Liver (tissue), 9 donors: ENCODE data around the gene EPB41L2. TPM values are rescaled to one million over a fixed set of nuclear protein-coding genes. Genes with fewer than 3 reads are reported as not detected.
"Not testable (repeated sequence)": the region's sequence is repeated elsewhere in the genome, so short reads cannot be mapped to it uniquely, and the experiment has no call there.

Experiments
- DNase-seq: peaks from one replicate; pipeline ENCODE4 v3.0.0-alpha.2; 2017; ENCODE audit warnings: low spot score
- H3K27ac ChIP-seq, 2 donors: one replicate each; pipeline ENCODE4 v1.7.0; 2013; ENCODE audit warnings: inconsistent platforms in 2 of 2, low read length in 2 of 2, control low read depth in 1 of 2, low read depth in 1 of 2, mild to moderate bottlenecking in 1 of 2
- H3K27me3 ChIP-seq, 4 donors: one replicate each; pipeline versions ENCODE4 v1.6.1 to v1.7.0; 2013; ENCODE audit warnings: low read length in 3 of 4, inconsistent platforms in 1 of 4, mild to moderate bottlenecking in 1 of 4, moderate library complexity in 1 of 4; ENCODE audit not compliant: control insufficient read depth in 4 of 4, insufficient read depth in 4 of 4
- H3K36me3 ChIP-seq, 4 donors: one replicate each; pipeline versions ENCODE4 v1.6.1 to v1.7.0; 2013; ENCODE audit warnings: low read length in 3 of 4, mild to moderate bottlenecking in 3 of 4, low read depth in 1 of 4, moderate library complexity in 1 of 4; ENCODE audit not compliant: control insufficient read depth in 4 of 4, insufficient read depth in 3 of 4
- H3K4me1 ChIP-seq, 4 donors: one replicate each; pipeline versions ENCODE4 v1.6.1 to v1.7.0; 2013; ENCODE audit warnings: low read length in 3 of 4, mild to moderate bottlenecking in 3 of 4, moderate library complexity in 1 of 4; ENCODE audit not compliant: control insufficient read depth in 4 of 4, insufficient read depth in 4 of 4
- H3K4me3 ChIP-seq, 3 donors: one replicate each; pipeline versions ENCODE4 v1.6.1 to v1.7.0; 2013; ENCODE audit warnings: low read length in 3 of 3, control low read depth in 1 of 3, low read depth in 1 of 3, mild to moderate bottlenecking in 1 of 3
- H3K9ac ChIP-seq, 2 donors: one replicate each; pipeline ENCODE4 v1.7.0; 2013; ENCODE audit warnings: low read length in 2 of 2, mild to moderate bottlenecking in 2 of 2, moderate library complexity in 2 of 2, control low read depth in 1 of 2, low read depth in 1 of 2
- H3K9me3 ChIP-seq, 4 donors: one replicate each; pipeline versions ENCODE4 v1.6.1 to v1.7.0; 2013; ENCODE audit warnings: low read length in 3 of 4; ENCODE audit not compliant: control insufficient read depth in 4 of 4
- CTCF ChIP-seq: fragments of 150-350 bp; IDR thresholded peaks from 2 replicates; pipeline ENCODE4 v1.5.1; 2017; ENCODE audit warnings: improper control_type of control experiment, low read depth, low read length; ENCODE audit not compliant: missing input control
- EGR1 ChIP-seq, 2 donors: IDR thresholded peaks; 2 replicates each; pipeline ENCODE4 v1.6.1; 2016 to 2018; ENCODE audit warnings: antibody characterized with exemption in 2 of 2, low read depth in 2 of 2
- FOXA2 ChIP-seq: IDR thresholded peaks from 2 replicates; pipeline ENCODE4 v1.6.1; 2016; ENCODE audit warnings: antibody characterized with exemption
- GABPA ChIP-seq, 2 donors: IDR thresholded peaks in 1 of 2; conservative IDR thresholded peaks in 1 of 2; 2 replicates each; pipeline ENCODE4 v1.6.1; 2016; ENCODE audit warnings: antibody characterized with exemption in 2 of 2, mild to moderate bottlenecking in 1 of 2, moderate library complexity in 1 of 2
- MAX ChIP-seq: IDR thresholded peaks from 2 replicates; pipeline ENCODE4 v1.6.1; 2016; ENCODE audit warnings: antibody characterized with exemption
- NR2F2 ChIP-seq: IDR thresholded peaks from 2 replicates; pipeline ENCODE4 v1.6.1; 2016; ENCODE audit warnings: antibody characterized with exemption
- RAD21 ChIP-seq, 2 donors: IDR thresholded peaks; 2 replicates each; pipeline ENCODE4 v1.6.1; 2016; ENCODE audit warnings: antibody characterized with exemption in 2 of 2, mild to moderate bottlenecking in 2 of 2
- SP1 ChIP-seq: IDR thresholded peaks from 2 replicates; pipeline ENCODE4 v1.6.1; 2018; ENCODE audit warnings: antibody characterized with exemption, mild to moderate bottlenecking
- TAF1 ChIP-seq: conservative IDR thresholded peaks from 2 replicates; pipeline ENCODE4 v1.6.1; 2016; ENCODE audit warnings: antibody characterized with exemption, mild to moderate bottlenecking
- YY1 ChIP-seq: IDR thresholded peaks from 2 replicates; pipeline ENCODE4 v1.6.1; 2016; ENCODE audit warnings: antibody characterized with exemption, mild to moderate bottlenecking
- WGBS: extraction: QIAGEN DNeasy Blood & Tissue Kit; methylation state at CpG from one replicate; pipeline ENCODE4 v1.1.7; 2013; 5-methylcytosine and 5-hydroxymethylcytosine counted together
- polyA plus RNA-seq, 2 donors: library from polyadenylated mRNA; stranded (reverse) in 1 of 2; unstranded in 1 of 2; fragments of 200-250 nt in 1 of 2; fragments of >200 nt in 1 of 2; fragmentation: Nextera tagmentation in 1 of 2; extraction: Ambion mirVana in 1 of 2; gene quantifications; one replicate each; pipeline versions ENCODE4 v1.2.1 to v1.2.3, GENCODE V29; 2013 to 2015
- total RNA-seq, 2 donors: library from RNA; depleted of rRNA; stranded (reverse); fragments of >200 nt; gene quantifications; one replicate each; pipeline ENCODE4 v1.2.3, GENCODE V29; 2014
- TF ChIP-seq, protein P1 (sequence below): IDR thresholded peaks from 2 replicates; pipeline ENCODE4 v1.6.1; 2016; ENCODE audit warnings: antibody characterized with exemption
- TF ChIP-seq, protein P2 (sequence below): IDR thresholded peaks from 2 replicates; pipeline ENCODE4 v1.6.1; 2016; ENCODE audit warnings: antibody characterized with exemption
- TF ChIP-seq, protein P3 (sequence below): IDR thresholded peaks from 2 replicates; pipeline ENCODE4 v1.6.1; 2016; ENCODE audit warnings: antibody characterized with exemption, mild to moderate bottlenecking
- donor health status: healthy.
- donor health status: healthy.
- donor health status: healthy.
- donor health status: healthy.
- donor health status: healthy.

EPB41L2 gene
- total and polyA plus RNA-seq, 4 donors, result 10.0 to 43.3 (median 18.7) TPM

DNA sequence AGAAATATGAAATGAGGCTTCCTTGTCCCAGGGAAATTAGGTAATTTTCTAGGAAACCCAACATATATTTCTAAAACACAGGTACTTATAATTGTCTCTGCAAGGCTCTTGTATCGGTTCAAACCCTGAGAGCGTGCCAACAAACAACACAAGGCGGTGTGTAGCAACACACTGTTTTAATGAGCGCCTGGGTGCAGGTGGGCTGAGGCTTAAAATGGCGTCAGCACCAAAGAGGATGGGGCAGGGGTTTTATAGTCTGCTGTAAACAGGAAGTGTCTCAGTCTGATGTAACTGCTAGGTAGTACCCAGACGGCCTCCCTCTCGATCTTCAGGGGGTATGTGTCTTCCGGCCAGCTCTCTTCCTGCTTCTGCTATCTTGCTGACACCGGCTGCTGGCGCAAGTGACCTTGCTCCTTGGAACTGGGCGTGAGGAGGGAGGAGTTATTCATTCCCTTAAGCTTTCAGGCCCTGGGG, 69.7 kb downstream of the EPB41L2 start:
- Histone ChIP-seq H3K4me3 (no peak overlapping the region), H3K36me3 (no peaks in the 10 kb centered on the region), H3K27me3 (no peaks in the 10 kb centered on the region), H3K9me3 (no peaks in the 10 kb centered on the region), H3K27ac (no peak overlapping the region), H3K9ac (no peak overlapping the region), H3K4me1 (no peaks in the 10 kb centered on the region)
- WGBS, result 83% methylated on average over 11 of the region's 11 CpGs
- no peak for DNase-seq
- TF ChIP-seq YY1 (no peak), FOXA2 (no peak), TAF1 (no peak), GABPA (IDR thresholded peaks at IDR 0.05 in 1 of 2, conservative IDR thresholded peaks at IDR 0.05 in 1 of 2) (no peak), EGR1 (IDR thresholded peaks at IDR 0.05; ENCODE audit: low read depth in 2 of 2) (no peak), RAD21 (IDR thresholded peaks at IDR 0.05) (no peak), NR2F2 (no peak), MAX (no peak), SP1 (no peak)
- TF ChIP-seq, protein P1, sequence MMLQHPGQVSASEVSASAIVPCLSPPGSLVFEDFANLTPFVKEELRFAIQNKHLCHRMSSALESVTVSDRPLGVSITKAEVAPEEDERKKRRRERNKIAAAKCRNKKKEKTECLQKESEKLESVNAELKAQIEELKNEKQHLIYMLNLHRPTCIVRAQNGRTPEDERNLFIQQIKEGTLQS, result no peak
- TF ChIP-seq, protein P2, sequence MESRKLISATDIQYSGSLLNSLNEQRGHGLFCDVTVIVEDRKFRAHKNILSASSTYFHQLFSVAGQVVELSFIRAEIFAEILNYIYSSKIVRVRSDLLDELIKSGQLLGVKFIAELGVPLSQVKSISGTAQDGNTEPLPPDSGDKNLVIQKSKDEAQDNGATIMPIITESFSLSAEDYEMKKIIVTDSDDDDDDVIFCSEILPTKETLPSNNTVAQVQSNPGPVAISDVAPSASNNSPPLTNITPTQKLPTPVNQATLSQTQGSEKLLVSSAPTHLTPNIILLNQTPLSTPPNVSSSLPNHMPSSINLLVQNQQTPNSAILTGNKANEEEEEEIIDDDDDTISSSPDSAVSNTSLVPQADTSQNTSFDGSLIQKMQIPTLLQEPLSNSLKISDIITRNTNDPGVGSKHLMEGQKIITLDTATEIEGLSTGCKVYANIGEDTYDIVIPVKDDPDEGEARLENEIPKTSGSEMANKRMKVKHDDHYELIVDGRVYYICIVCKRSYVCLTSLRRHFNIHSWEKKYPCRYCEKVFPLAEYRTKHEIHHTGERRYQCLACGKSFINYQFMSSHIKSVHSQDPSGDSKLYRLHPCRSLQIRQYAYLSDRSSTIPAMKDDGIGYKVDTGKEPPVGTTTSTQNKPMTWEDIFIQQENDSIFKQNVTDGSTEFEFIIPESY, result no peak

- no peaks in the 10 kb centered on the region for H3K27me3 ChIP-seq
- no peak overlapping the region for H3K9ac ChIP-seq
- WGBS, result 88% methylated on average over 6 of the region's 6 CpGs
- no peaks in the 10 kb centered on the region for H3K4me1 ChIP-seq
- DNase-seq, result no peak
- H3K4me3 ChIP-seq, result no peak overlapping the region
- no peak overlapping the region for H3K27ac ChIP-seq
- no peaks in the 10 kb centered on the region for H3K36me3 ChIP-seq
- no peak for TF ChIP-seq GABPA (IDR thresholded peaks at IDR 0.05 in 1 of 2, conservative IDR thresholded peaks at IDR 0.05 in 1 of 2)
- TF ChIP-seq, protein P3, sequence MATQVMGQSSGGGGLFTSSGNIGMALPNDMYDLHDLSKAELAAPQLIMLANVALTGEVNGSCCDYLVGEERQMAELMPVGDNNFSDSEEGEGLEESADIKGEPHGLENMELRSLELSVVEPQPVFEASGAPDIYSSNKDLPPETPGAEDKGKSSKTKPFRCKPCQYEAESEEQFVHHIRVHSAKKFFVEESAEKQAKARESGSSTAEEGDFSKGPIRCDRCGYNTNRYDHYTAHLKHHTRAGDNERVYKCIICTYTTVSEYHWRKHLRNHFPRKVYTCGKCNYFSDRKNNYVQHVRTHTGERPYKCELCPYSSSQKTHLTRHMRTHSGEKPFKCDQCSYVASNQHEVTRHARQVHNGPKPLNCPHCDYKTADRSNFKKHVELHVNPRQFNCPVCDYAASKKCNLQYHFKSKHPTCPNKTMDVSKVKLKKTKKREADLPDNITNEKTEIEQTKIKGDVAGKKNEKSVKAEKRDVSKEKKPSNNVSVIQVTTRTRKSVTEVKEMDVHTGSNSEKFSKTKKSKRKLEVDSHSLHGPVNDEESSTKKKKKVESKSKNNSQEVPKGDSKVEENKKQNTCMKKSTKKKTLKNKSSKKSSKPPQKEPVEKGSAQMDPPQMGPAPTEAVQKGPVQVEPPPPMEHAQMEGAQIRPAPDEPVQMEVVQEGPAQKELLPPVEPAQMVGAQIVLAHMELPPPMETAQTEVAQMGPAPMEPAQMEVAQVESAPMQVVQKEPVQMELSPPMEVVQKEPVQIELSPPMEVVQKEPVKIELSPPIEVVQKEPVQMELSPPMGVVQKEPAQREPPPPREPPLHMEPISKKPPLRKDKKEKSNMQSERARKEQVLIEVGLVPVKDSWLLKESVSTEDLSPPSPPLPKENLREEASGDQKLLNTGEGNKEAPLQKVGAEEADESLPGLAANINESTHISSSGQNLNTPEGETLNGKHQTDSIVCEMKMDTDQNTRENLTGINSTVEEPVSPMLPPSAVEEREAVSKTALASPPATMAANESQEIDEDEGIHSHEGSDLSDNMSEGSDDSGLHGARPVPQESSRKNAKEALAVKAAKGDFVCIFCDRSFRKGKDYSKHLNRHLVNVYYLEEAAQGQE, result no peak
- TF ChIP-seq EGR1 (IDR thresholded peaks at IDR 0.05; ENCODE audit: low read depth in 2 of 2), result no peak
- no peak for TF ChIP-seq SP1
- no peak for TF ChIP-seq CTCF
- TF ChIP-seq, protein P1, result no peak
- H3K9me3 ChIP-seq, result no peaks in the 10 kb centered on the region
These were observed 71.5 kb downstream of the EPB41L2 start for GRCh38 chr6:130991422-130992137.

- not testable (repeated sequence) for H3K9ac ChIP-seq, H3K9me3 ChIP-seq, H3K4me1 ChIP-seq, H3K27me3 ChIP-seq, DNase-seq, H3K36me3 ChIP-seq, H3K4me3 ChIP-seq, H3K27ac ChIP-seq
- WGBS, result 97% methylated on average over 5 of the region's 5 CpGs
These were observed 75.5 kb downstream of the EPB41L2 start for GRCh38 chr6:130987539-130987938.
